ENCODE measurements around the gene MYRFL. TPM values are rescaled to one million over a fixed set of nuclear protein-coding genes. Genes with fewer than 3 reads are reported as not detected.
A peak's percentile ranks its signal among the peaks of the same experiment; 100 is the strongest.

MYRFL gene
- total RNA-seq, 2 donors from 2014 or later = not detected

GRCh38 chr12:69906411-69907216, 81.6 kb downstream of the MYRFL start:
- Mint-ChIP-seq H3K36me3 (no peaks in the 10 kb centered on the region), H3K27ac (no peak overlapping the region), H3K9me3 (no peaks in the 10 kb centered on the region)
- ATAC-seq = no peak
- no peak for DNase-seq (ENCODE audit: low spot score in 2 of 2)

GRCh38 chr12:69908203-69908602, 83.2 kb downstream of the MYRFL start:
- Mint-ChIP-seq H3K9me3 (no peaks in the 10 kb centered on the region), H3K27ac (no peak overlapping the region), H3K36me3 (no peaks in the 10 kb centered on the region)
- DNase-seq (ENCODE audit: low spot score in 2 of 2) (no peak), ATAC-seq (no peak)

DNA sequence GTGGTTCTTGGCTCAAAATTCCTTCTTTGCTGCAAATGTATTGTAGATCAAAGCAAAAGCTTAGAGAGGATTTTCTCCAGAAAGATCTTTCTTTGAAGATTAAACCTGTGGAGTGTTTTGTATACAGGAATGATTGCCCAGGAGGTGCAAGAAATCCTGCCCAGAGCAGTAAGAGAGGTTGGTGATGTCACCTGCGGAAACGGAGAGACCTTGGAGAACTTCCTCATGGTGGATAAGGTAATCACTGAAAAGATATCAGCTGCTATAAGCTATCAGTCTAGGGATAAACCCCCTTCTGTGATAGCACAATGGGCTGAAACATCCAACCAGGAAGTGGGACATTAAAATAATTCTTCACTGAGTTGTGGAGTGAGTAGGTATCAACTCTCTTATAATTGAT, 85.7 kb downstream of the MYRFL start:
- Mint-ChIP-seq H3K36me3 (no peaks in the 10 kb centered on the region), H3K27ac (no peak overlapping the region), H3K9me3 (no peaks in the 10 kb centered on the region)
- ATAC-seq = no peak
- DNase-seq (ENCODE audit: low spot score in 2 of 2) = no peak

GRCh38 chr12:69913526-69913925, 88.5 kb downstream of the MYRFL start:
- DNase-seq (ENCODE audit: low spot score in 2 of 2) (no peak), ATAC-seq (no peak)
- H3K36me3 Mint-ChIP-seq = no peaks in the 10 kb centered on the region
- H3K9me3 Mint-ChIP-seq = no peaks in the 10 kb centered on the region
- H3K27ac Mint-ChIP-seq = no peak overlapping the region

DNA sequence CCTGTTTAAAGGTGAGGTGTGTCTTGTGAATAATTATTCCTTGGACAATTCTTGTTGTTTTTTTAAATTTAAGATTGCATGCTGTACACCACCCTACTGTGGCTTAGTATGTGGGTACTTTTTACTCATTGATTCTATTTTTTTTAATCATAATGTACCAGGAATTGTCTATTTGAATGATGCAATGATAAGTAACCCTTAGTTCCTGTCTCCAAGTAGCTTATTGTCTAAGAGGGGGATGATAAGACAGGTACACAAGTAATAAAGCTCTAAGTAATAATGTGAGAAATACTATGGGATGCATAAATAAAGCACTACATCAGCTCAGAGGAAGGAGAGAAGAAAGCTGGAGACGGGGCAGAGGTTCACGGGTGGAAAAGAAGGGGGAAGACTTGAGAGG, 90.9 kb downstream of the MYRFL start:
- Mint-ChIP-seq H3K36me3 (no peaks in the 10 kb centered on the region), H3K27ac (no peak overlapping the region), H3K9me3 (no peaks in the 10 kb centered on the region)
- ATAC-seq (no peak), DNase-seq (ENCODE audit: low spot score in 2 of 2) (no peak)

DNA sequence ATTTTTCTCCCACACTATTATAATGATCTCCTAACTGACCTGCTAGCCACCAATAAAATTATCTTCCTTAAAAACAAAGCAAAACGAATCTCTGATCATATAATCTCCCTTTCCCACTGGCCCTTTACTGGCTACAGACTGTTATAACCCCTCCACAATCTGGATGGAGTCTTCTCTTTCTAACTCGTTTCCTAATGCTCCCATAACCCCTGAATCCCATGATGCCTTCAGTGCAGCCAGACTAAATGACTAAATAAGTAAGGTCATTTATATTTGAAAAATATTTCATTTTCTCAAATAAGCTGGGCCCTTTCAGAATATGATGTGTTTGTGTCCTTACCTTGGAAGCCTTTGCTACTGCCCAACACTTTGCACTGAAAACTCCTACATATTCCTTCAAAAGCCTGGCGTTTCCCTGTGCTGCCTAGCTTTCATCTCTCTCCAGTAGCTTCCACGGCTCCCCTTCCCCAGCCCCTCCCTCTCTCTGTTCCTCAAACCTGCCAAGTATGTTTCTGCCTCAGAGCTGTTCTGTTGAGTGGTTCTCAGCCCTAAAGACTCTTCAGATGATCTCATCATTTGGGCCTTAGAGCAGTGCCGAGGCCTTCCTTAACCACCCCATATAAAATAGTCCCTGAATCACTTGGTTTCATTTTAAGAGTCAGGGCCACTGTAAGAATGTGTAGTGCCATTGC, 91.7 kb downstream of the MYRFL start:
- Mint-ChIP-seq H3K36me3 (no peaks in the 10 kb centered on the region), H3K27ac (no peak overlapping the region), H3K9me3 (no peaks in the 10 kb centered on the region)
- no peak for ATAC-seq
- DNase-seq (ENCODE audit: low spot score in 2 of 2) = no peak

- H3K27ac Mint-ChIP-seq = no peak overlapping the region
- no peak for DNase-seq (ENCODE audit: low spot score in 2 of 2)
- H3K36me3 Mint-ChIP-seq = no peaks in the 10 kb centered on the region
- ATAC-seq = no peak
- H3K9me3 Mint-ChIP-seq = no peaks in the 10 kb centered on the region
Observed at GRCh38 chr12:69918287-69918686, 93.3 kb downstream of the MYRFL start.

DNA sequence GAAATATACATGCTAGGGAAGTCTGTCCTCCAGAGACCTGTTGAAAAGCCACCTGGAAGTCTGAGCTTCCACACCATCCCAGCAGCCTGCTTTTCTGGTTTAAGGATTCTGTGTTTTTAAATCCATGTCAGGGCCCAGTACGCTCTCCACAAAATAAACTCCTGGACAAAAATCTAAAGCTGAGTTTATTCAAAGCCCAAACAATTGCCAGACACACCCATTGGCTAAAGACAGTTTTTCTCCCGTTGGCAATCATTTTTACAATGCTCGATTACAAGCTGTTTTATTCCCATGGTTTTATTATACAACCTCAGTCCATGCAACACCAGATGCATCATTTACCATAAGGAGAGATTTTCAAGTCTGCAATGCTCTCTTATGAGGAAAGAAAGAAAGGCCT, 94.5 kb downstream of the MYRFL start:
- H3K9me3 Mint-ChIP-seq = no peaks in the 10 kb centered on the region
- ATAC-seq (no peak), DNase-seq (ENCODE audit: low spot score in 2 of 2) (no peak)
- H3K27ac Mint-ChIP-seq = no peak overlapping the region
- no peaks in the 10 kb centered on the region for H3K36me3 Mint-ChIP-seq

- DNase-seq (ENCODE audit: low spot score in 2 of 2) = no peak
- ATAC-seq = no peak
- H3K36me3 Mint-ChIP-seq = no peaks in the 10 kb centered on the region
- peak overlapping the region in 1 of 2 donors; percentile 25 for H3K27ac Mint-ChIP-seq
- no peaks in the 10 kb centered on the region for H3K9me3 Mint-ChIP-seq
Observed at GRCh38 chr12:69921831-69922230, 96.8 kb downstream of the MYRFL start.

GRCh38 chr12:69922999-69923398, 98.0 kb downstream of the MYRFL start:
- H3K27ac Mint-ChIP-seq = no peak overlapping the region
- H3K9me3 Mint-ChIP-seq = no peaks in the 10 kb centered on the region
- DNase-seq (ENCODE audit: low spot score in 2 of 2) (no peak), ATAC-seq (no peak)
- no peaks in the 10 kb centered on the region for H3K36me3 Mint-ChIP-seq

DNA sequence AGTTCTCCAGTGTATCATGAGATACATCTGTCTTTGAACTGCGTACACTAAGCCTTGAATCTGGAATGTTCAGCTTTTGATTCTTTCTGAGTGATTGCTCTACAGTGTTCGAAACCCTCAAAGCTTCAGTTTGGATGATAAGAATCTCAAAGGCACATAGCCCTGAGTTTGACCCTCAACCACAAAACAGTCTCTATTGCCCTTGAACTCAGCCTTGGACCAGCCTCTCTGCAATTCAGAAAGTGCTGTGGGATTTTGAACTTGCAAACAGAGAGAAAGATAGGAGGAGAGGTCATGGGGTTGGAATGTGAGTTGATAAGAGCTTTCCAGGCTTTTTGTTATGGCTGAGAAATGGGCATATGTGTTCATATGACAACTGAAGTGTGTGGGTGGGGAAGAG, 100.3 kb downstream of the MYRFL start:
- H3K27ac Mint-ChIP-seq = peak overlapping the region in 1 of 2 donors; percentile 10
- no peaks in the 10 kb centered on the region for H3K9me3 Mint-ChIP-seq
- no peaks in the 10 kb centered on the region for H3K36me3 Mint-ChIP-seq
- no peak for DNase-seq (ENCODE audit: low spot score in 2 of 2)
- ATAC-seq = no peak

DNA sequence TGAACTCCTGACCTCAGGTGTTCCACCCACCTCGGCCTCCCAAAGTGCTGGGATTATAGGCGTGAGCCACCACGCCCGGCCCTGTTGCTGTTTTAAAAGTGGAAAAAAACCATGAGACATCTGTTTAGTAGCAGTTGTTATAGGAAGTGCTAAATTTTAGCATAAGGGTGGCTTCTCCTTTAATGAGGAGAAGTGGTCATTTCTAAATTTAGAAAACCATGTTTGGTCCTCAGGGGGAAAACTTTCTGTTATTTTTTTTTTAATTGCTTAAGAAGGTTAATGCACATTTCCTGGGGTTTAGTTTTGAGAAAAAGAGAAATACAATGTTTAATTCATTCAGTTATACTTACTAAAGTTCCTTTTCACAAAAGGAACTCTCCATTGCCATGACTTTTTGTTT, 102.1 kb downstream of the MYRFL start:
- Mint-ChIP-seq H3K9me3 (no peaks in the 10 kb centered on the region), H3K36me3 (no peaks in the 10 kb centered on the region), H3K27ac (no peak overlapping the region)
- ATAC-seq (no peak), DNase-seq (ENCODE audit: low spot score in 2 of 2) (no peak)

- Mint-ChIP-seq H3K27ac (no peak overlapping the region), H3K36me3 (no peaks in the 10 kb centered on the region), H3K9me3 (no peaks in the 10 kb centered on the region)
- ATAC-seq = no peak
- no peak for DNase-seq (ENCODE audit: low spot score in 2 of 2)
Observed at GRCh38 chr12:69929125-69929524, 104.1 kb downstream of the MYRFL start.

DNA sequence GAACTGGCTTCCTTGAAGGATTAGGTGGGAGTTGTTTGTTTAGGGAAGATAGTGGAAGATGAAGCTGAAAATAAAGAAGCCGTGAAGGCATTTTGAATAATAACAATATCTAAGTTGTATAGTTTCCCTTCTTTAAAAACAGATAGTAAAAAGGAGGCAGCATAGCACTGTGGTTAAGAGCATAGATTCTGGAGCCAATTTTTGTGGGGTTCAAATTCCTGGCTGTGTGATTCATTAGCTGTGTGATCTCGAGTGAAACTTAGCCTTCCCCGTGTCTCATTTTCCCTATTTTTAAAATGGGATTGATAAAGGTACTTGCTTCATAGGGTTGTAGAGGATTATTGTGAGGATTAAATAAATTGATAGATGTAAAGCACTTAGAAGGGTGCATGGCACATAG, 104.5 kb downstream of the MYRFL start:
- ATAC-seq (no peak), DNase-seq (ENCODE audit: low spot score in 2 of 2) (no peak)
- H3K36me3 Mint-ChIP-seq = no peaks in the 10 kb centered on the region
- H3K27ac Mint-ChIP-seq = no peak overlapping the region
- no peaks in the 10 kb centered on the region for H3K9me3 Mint-ChIP-seq

- no peak overlapping the region for H3K27ac Mint-ChIP-seq
- DNase-seq (ENCODE audit: low spot score in 2 of 2) = no peak
- H3K36me3 Mint-ChIP-seq = no peaks in the 10 kb centered on the region
- no peak for ATAC-seq
- no peaks in the 10 kb centered on the region for H3K9me3 Mint-ChIP-seq
Observed at GRCh38 chr12:69931569-69931968, 106.5 kb downstream of the MYRFL start.

GRCh38 chr12:69932154-69932553, 107.1 kb downstream of the MYRFL start:
- ATAC-seq = no peak
- no peak overlapping the region for H3K27ac Mint-ChIP-seq
- H3K36me3 Mint-ChIP-seq = no peaks in the 10 kb centered on the region
- no peak for DNase-seq (ENCODE audit: low spot score in 2 of 2)
- H3K9me3 Mint-ChIP-seq = no peaks in the 10 kb centered on the region

GRCh38 chr12:69932676-69933552, 107.9 kb downstream of the MYRFL start:
- H3K9me3 Mint-ChIP-seq = no peaks in the 10 kb centered on the region
- ATAC-seq (no peak), DNase-seq (ENCODE audit: low spot score in 2 of 2) (no peak)
- no peak overlapping the region for H3K27ac Mint-ChIP-seq
- no peaks in the 10 kb centered on the region for H3K36me3 Mint-ChIP-seq

Measured in activated naive CD4-positive, alpha-beta T cell treated with anti-CD3 and anti-CD28 coated beads, Interleukin-2, amount 50 U/mL, for 72 hours (primary cell).